ENCODE data around the gene SLIT3.

SLIT3 gene

GRCh38 chr5:169286572-169287300 lies 14.2 kb downstream of the SLIT3 start:
- peak; percentile 82 for DNase-seq (ENCODE audit: low read depth)
- TF ChIP-seq CTCF (IDR thresholded peaks at IDR 0.05; ENCODE audit: low read length, missing control alignments), result no peak
- H3K4me3 ChIP-seq (replicated peaks; ENCODE audit: low read depth, low read length), result no peak overlapping the region

- H3K4me3 ChIP-seq (replicated peaks; ENCODE audit: low read depth, low read length), result no peak overlapping the region
- no peak for DNase-seq (ENCODE audit: low read depth)
- no peak for TF ChIP-seq CTCF (IDR thresholded peaks at IDR 0.05; ENCODE audit: low read length, missing control alignments)
Measured at GRCh38 chr5:169283887-169284286, 17.1 kb downstream of the SLIT3 start.

- no peak for TF ChIP-seq CTCF (IDR thresholded peaks at IDR 0.05; ENCODE audit: low read length, missing control alignments)
- H3K4me3 ChIP-seq (replicated peaks; ENCODE audit: low read depth, low read length), result no peak overlapping the region
- no peak for DNase-seq (ENCODE audit: low read depth)
Measured at GRCh38 chr5:169281625-169282024, 19.3 kb downstream of the SLIT3 start.

- DNase-seq (ENCODE audit: low read depth), result no peak
Measured at GRCh38 chr5:169280696-169281095, 20.2 kb downstream of the SLIT3 start.

GRCh38 chr5:169280286-169280685 lies 20.7 kb downstream of the SLIT3 start:
- H3K4me3 ChIP-seq (replicated peaks; ENCODE audit: low read depth, low read length), result no peak overlapping the region
- TF ChIP-seq CTCF (IDR thresholded peaks at IDR 0.05; ENCODE audit: low read length, missing control alignments), result no peak
- DNase-seq (ENCODE audit: low read depth), result no peak

More at GRCh38 chr5:169280696-169281095, 20.2 kb downstream of the SLIT3 start:
- no peak overlapping the region for H3K4me3 ChIP-seq (replicated peaks; ENCODE audit: low read depth, low read length)
- no peak for TF ChIP-seq CTCF (IDR thresholded peaks at IDR 0.05; ENCODE audit: low read length, missing control alignments)

- H3K4me3 ChIP-seq (replicated peaks; ENCODE audit: low read depth, low read length), result no peak overlapping the region
- no peak for TF ChIP-seq CTCF (IDR thresholded peaks at IDR 0.05; ENCODE audit: low read length, missing control alignments)
- DNase-seq (ENCODE audit: low read depth), result no peak
Measured at GRCh38 chr5:169279125-169279524, 21.8 kb downstream of the SLIT3 start.

GRCh38 chr5:169273881-169274280 lies 27.1 kb downstream of the SLIT3 start:
- no peak overlapping the region for H3K4me3 ChIP-seq (replicated peaks; ENCODE audit: low read depth, low read length)
- TF ChIP-seq CTCF (IDR thresholded peaks at IDR 0.05; ENCODE audit: low read length, missing control alignments), result no peak
- DNase-seq (ENCODE audit: low read depth), result no peak

All from fibroblast of pulmonary artery (primary cell).